H9 (cell line): Measurements from ENCODE around the gene POU2AF1. TPM values are rescaled to one million over a fixed set of nuclear protein-coding genes. Genes with fewer than 3 reads are reported as not detected.

Experiments used
- DNase-seq: peaks from one replicate; pipeline ENCODE4 v3.0.0-alpha.2; 2017
- H2AFZ ChIP-seq: one replicate; pipeline ENCODE4 v1.6.1; 2013; ENCODE audit warnings: mild to moderate bottlenecking, low read length, control low read depth, moderate library complexity
- H2AK5ac ChIP-seq: 2 replicates; pipeline ENCODE4 v1.6.1; 2013; ENCODE audit warnings: low read length, control low read depth, mixed read lengths; ENCODE audit not compliant: insufficient read length
- H2BK120ac ChIP-seq: one replicate; pipeline ENCODE4 v1.6.1; 2013; ENCODE audit warnings: low read depth, mild to moderate bottlenecking, low read length, control low read depth, inconsistent platforms; ENCODE audit not compliant: poor library complexity, severe bottlenecking
- H2BK12ac ChIP-seq: 2 replicates; pipeline ENCODE4 v1.6.1; 2013; ENCODE audit warnings: low read length, control low read depth, mixed read lengths, low read depth; ENCODE audit not compliant: insufficient read length
- H2BK15ac ChIP-seq: 2 replicates; pipeline ENCODE4 v1.6.1; 2013; ENCODE audit warnings: low read depth, low read length, control low read depth
- H2BK20ac ChIP-seq: one replicate; pipeline ENCODE4 v1.6.1; 2013; ENCODE audit warnings: low read depth, mild to moderate bottlenecking, low read length, control low read depth, inconsistent platforms; ENCODE audit not compliant: poor library complexity, severe bottlenecking
- H2BK5ac ChIP-seq: 2 replicates; pipeline ENCODE4 v1.6.1; 2013; ENCODE audit warnings: low read length, control low read depth, mixed read lengths; ENCODE audit not compliant: insufficient read length
- H3K14ac ChIP-seq: 2 replicates; pipeline ENCODE4 v1.6.1; 2013; ENCODE audit warnings: low read length, control low read depth; ENCODE audit not compliant: insufficient read depth
- H3K18ac ChIP-seq: 2 replicates; pipeline ENCODE4 v1.6.1; 2013; ENCODE audit warnings: low read depth, mild to moderate bottlenecking, mixed read lengths, low read length, control low read depth; ENCODE audit not compliant: insufficient read length
- H3K23ac ChIP-seq: 2 replicates; pipeline ENCODE4 v1.6.1; 2013; ENCODE audit warnings: low read length, control low read depth, mixed read lengths, low read depth; ENCODE audit not compliant: insufficient read length
- H3K23me2 ChIP-seq: 2 replicates; pipeline ENCODE4 v1.6.1; 2013; ENCODE audit warnings: low read depth, mild to moderate bottlenecking, mixed read lengths, low read length, control low read depth; ENCODE audit not compliant: insufficient read length, poor library complexity, severe bottlenecking
- H3K27ac ChIP-seq: 2 replicates; pipeline ENCODE4 v1.5.1; 2013; ENCODE audit warnings: low read length, control low read depth, mixed read lengths, low read depth; ENCODE audit not compliant: insufficient read length
- H3K27me3 ChIP-seq: 2 replicates; pipeline ENCODE4 v1.6.1; 2013; ENCODE audit warnings: low read length, control low read depth, inconsistent platforms; ENCODE audit not compliant: insufficient read depth
- H3K4ac ChIP-seq: 2 replicates; pipeline ENCODE4 v1.6.1; 2013; ENCODE audit warnings: low read depth, mild to moderate bottlenecking, control low read depth, inconsistent platforms, low read length, moderate library complexity
- H3K4me1 ChIP-seq: 2 replicates; pipeline ENCODE4 v1.6.1; 2013; ENCODE audit warnings: low read length, control low read depth, inconsistent platforms; ENCODE audit not compliant: insufficient read depth
- H3K4me2 ChIP-seq: 2 replicates; pipeline ENCODE4 v1.6.1; 2013; ENCODE audit warnings: low read length, control low read depth, mixed read lengths; ENCODE audit not compliant: insufficient read length, insufficient read depth
- H3K56ac ChIP-seq: 2 replicates; pipeline ENCODE4 v1.6.1; 2013; ENCODE audit warnings: low read depth, mild to moderate bottlenecking, mixed read lengths, low read length, control low read depth; ENCODE audit not compliant: insufficient read length
- H3K79me1 ChIP-seq: 2 replicates; pipeline ENCODE4 v1.6.1; 2013; ENCODE audit warnings: low read depth, mild to moderate bottlenecking, moderate library complexity, low read length, control low read depth, inconsistent platforms; ENCODE audit not compliant: insufficient read depth, poor library complexity, severe bottlenecking
- H3K79me2 ChIP-seq: 2 replicates; pipeline ENCODE4 v1.6.1; 2013; ENCODE audit warnings: low read length, control low read depth, inconsistent platforms; ENCODE audit not compliant: insufficient read depth
- H3K9ac ChIP-seq: 2 replicates; pipeline ENCODE4 v1.6.1; 2013; ENCODE audit warnings: low read length, control low read depth, mixed read lengths; ENCODE audit not compliant: insufficient read length; ENCODE audit errors: extremely low read depth
- H3K9me3 ChIP-seq: one replicate; pipeline ENCODE4 v1.6.1; 2013; ENCODE audit warnings: low read depth, low read length, inconsistent platforms; ENCODE audit not compliant: control insufficient read depth
- H3T11ph ChIP-seq: one replicate; pipeline ENCODE4 v1.6.1; 2013; ENCODE audit warnings: mild to moderate bottlenecking, low read length, control low read depth, inconsistent platforms
- H4K20me1 ChIP-seq: one replicate; pipeline ENCODE4 v1.6.1; 2013; ENCODE audit not compliant: control insufficient read depth, insufficient read length, insufficient read depth
- H4K5ac ChIP-seq: 2 replicates; pipeline ENCODE4 v1.6.1; 2013; ENCODE audit warnings: low read depth, mild to moderate bottlenecking, mixed read lengths, low read length, control low read depth; ENCODE audit not compliant: insufficient read length
- H4K8ac ChIP-seq: replicated peaks from 2 replicates; pipeline ENCODE4 v1.6.1; 2013; ENCODE audit warnings: low read length, control low read depth, mixed read lengths, low read depth; ENCODE audit not compliant: insufficient read length
- H4K91ac ChIP-seq: 2 replicates; pipeline ENCODE4 v1.6.1; 2013; ENCODE audit warnings: low read depth, mild to moderate bottlenecking, moderate library complexity, mixed read lengths, low read length, control low read depth; ENCODE audit not compliant: insufficient read length
- H3K27ac Mint-ChIP-seq, 3 experiments: 2 replicates in 2 of 3; 3 replicates in 1 of 3; pipeline ENCODE4 v1.8.0; 2020 to 2021; ENCODE audit warnings: mixed read lengths in 3 of 3, mild to moderate bottlenecking in 1 of 3, moderate library complexity in 1 of 3
- H3K27me3 Mint-ChIP-seq: 2 replicates; pipeline ENCODE4 v1.8.0; 2021; ENCODE audit warnings: low read depth, mild to moderate bottlenecking, moderate library complexity, mixed read lengths
- H3K36me3 Mint-ChIP-seq, 3 experiments: 2 replicates in 2 of 3; 3 replicates in 1 of 3; pipeline ENCODE4 v1.8.0; 2020 to 2021; ENCODE audit warnings: low read depth in 3 of 3, mixed read lengths in 3 of 3; ENCODE audit not compliant: insufficient read depth in 1 of 3
- H3K4me1 Mint-ChIP-seq, 2 experiments: 2 replicates each; pipeline ENCODE4 v1.8.0; 2020; ENCODE audit warnings: mixed read lengths in 2 of 2
- H3K4me3 Mint-ChIP-seq, 2 experiments: 2 replicates in 1 of 2; 3 replicates in 1 of 2; pipeline ENCODE4 v1.8.0; 2020 to 2021; ENCODE audit warnings: mild to moderate bottlenecking in 2 of 2, mixed read lengths in 2 of 2, moderate library complexity in 1 of 2
- H3K9me3 Mint-ChIP-seq, 2 experiments: 2 replicates in 1 of 2; 3 replicates in 1 of 2; pipeline ENCODE4 v1.8.0; 2020; ENCODE audit warnings: mild to moderate bottlenecking in 2 of 2, mixed read lengths in 2 of 2, moderate library complexity in 1 of 2
- CTCF ChIP-seq: fragments of 200-600 bp; sonication (generic); conservative IDR thresholded peaks from 3 replicates; pipeline ENCODE4 v1.8.0; 2021; ENCODE audit warnings: antibody characterized with exemption, mild to moderate bottlenecking
- total RNA-seq: library from RNA; stranded (reverse); gene quantifications from 2 replicates; pipeline ENCODE4 v1.2.1, GENCODE V29; 2021

The POU2AF1 gene
- total RNA-seq, 1 experiment from 2014 or later: not detected

DNA sequence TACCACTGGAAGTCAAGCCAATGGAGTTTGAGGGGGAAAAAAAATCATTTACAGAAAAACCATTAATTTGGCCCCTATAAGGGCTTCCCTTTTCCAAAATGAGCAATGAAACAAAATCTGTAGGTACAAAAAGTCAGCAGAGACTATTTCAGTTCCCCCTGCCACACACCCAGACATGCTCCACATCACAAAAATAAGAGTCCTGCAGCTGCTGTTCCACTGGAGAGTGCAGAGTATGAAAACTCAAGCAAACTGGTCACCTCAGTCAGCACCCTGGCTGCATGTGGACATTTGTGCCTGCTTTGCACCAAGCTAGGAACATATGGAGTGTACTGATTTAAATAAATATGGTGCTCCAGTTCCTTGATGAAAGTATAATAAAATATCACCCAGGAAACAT is 15.1 kb downstream of the POU2AF1 start:
- Histone ChIP-seq H3K4ac (no peak overlapping the region), H3T11ph (no peak overlapping the region), H2BK120ac (no peak overlapping the region), H3K27ac (no peak overlapping the region), H3K56ac (no peak overlapping the region), H4K91ac (no peak overlapping the region), H3K23me2 (no peaks in the 10 kb centered on the region), H2BK5ac (no peak overlapping the region), H2AFZ (no peak overlapping the region), H3K27me3 (no peaks in the 10 kb centered on the region), H4K5ac (no peak overlapping the region), H3K79me2 (no peaks in the 10 kb centered on the region), H2AK5ac (no peak overlapping the region), H2BK20ac (no peak overlapping the region), H3K18ac (no peak overlapping the region), H3K4me1 (no peaks in the 10 kb centered on the region), H3K23ac (no peak overlapping the region), H4K8ac (no peak overlapping the region), H2BK12ac (no peak overlapping the region), H3K9ac (no peak overlapping the region), H3K14ac (no peak overlapping the region), H2BK15ac (no peak overlapping the region), H4K20me1 (no peaks in the 10 kb centered on the region), H3K4me2 (no peak overlapping the region), H3K9me3 (no peaks in the 10 kb centered on the region), H3K79me1 (no peaks in the 10 kb centered on the region)
- H3K36me3 Mint-ChIP-seq: no peaks in the 10 kb centered on the region
- no peaks in the 10 kb centered on the region for H3K4me1 Mint-ChIP-seq
- no peak overlapping the region for H3K4me3 Mint-ChIP-seq
- H3K27ac Mint-ChIP-seq: no peak overlapping the region
- no peak for DNase-seq
- TF ChIP-seq CTCF: no peak
- H3K9me3 Mint-ChIP-seq: no peaks in the 10 kb centered on the region
- H3K27me3 Mint-ChIP-seq: no peaks in the 10 kb centered on the region
